Choroid plexus epithelial cell (primary cell): ENCODE measurements around the gene TCEA2.

Experiments used
- DNase-seq: peaks from one replicate; pipeline ENCODE4 v3.0.0-alpha.2; 2010; ENCODE audit warnings: low read depth
- H3K4me3 ChIP-seq: 2 replicates; pipeline ENCODE4 v1.5.1; 2011; ENCODE audit warnings: low read depth, mild to moderate bottlenecking, control low read depth, low read length, moderate library complexity
- CTCF ChIP-seq: conservative IDR thresholded peaks from 2 replicates; pipeline ENCODE4 v1.5.1; 2011; ENCODE audit warnings: low read depth, mild to moderate bottlenecking, control low read depth, inconsistent platforms, low read length, moderate library complexity

Gene TCEA2

GRCh38 chr20:64051033-64051452 is 12.0 kb upstream of the TCEA2 start:
- no peak for DNase-seq
- TF ChIP-seq CTCF, result no peak
- no peak overlapping the region for H3K4me3 ChIP-seq

- H3K4me3 ChIP-seq, result no peak overlapping the region
- no peak for DNase-seq
- TF ChIP-seq CTCF, result no peak
Observed at GRCh38 chr20:64051561-64052325, 11.3 kb upstream of the TCEA2 start.

- no peak for TF ChIP-seq CTCF
- no peak for DNase-seq
Observed at GRCh38 chr20:64052326-64052722, 10.7 kb upstream of the TCEA2 start.

GRCh38 chr20:64052987-64053840 is 9.8 kb upstream of the TCEA2 start:
- TF ChIP-seq CTCF, result no peak
- H3K4me3 ChIP-seq, result no peak overlapping the region
- DNase-seq, result no peak

More at GRCh38 chr20:64052326-64052722, 10.7 kb upstream of the TCEA2 start:
- no peak overlapping the region for H3K4me3 ChIP-seq

- H3K4me3 ChIP-seq, result no peak overlapping the region
- peak; percentile 40 for TF ChIP-seq CTCF
- DNase-seq, result peak; percentile 53
Observed at GRCh38 chr20:64053841-64054661, 8.9 kb upstream of the TCEA2 start.

- TF ChIP-seq CTCF, result no peak
- no peak overlapping the region for H3K4me3 ChIP-seq
- DNase-seq, result no peak
Observed at GRCh38 chr20:64055396-64055892, 7.6 kb upstream of the TCEA2 start.
